Measurements from ENCODE around the gene ZZZ3. TPM values are rescaled to one million over a fixed set of nuclear protein-coding genes. Genes with fewer than 3 reads are reported as not detected.

The ZZZ3 gene
- total and polyA plus RNA-seq, 5 experiments from 2014 or later, result 35.6 to 73.5 (median 45.1) TPM

DNA sequence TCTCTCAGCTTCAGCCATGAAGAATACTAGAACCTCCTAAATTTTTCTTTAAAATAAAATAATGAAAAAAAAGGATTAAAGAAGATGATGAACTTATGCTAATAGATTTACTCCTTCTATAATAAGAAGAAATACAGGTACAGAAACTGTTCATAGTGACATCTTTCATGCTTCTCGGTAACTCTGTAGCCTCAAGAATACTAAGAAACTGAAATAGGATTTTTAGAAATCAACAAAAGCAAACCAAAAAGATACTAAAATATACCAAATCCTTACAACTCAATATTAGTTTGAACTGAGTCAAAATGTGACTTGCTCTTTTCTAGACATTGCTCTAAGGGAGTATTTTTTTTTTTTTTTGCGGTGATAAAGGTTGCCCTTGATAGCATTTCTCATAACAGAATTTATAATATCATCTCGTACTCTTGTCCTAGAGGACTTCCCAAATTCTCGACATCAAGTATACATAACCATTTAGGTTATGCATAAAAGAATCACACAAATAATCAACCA lies 42.8 kb downstream of the ZZZ3 start:
- Mint-ChIP-seq H3K36me3 (peaks cover 7 to 57% (median 14%) of the 10 kb centered on the region in 3 donors), H3K9me3 (no peaks in the 10 kb centered on the region), H3K4me1 (peaks cover 3 to 24% (median 13%) of the 10 kb centered on the region in 4 donors), H3K27me3 (no peaks in the 10 kb centered on the region), H3K4me3 (no peak overlapping the region), H3K27ac (peak overlapping the region in 1 of 10 donors; percentile 44)
- DNase-seq, result no peak
- no peak for ATAC-seq
- POLR2A ChIA-PET, result interaction anchor here (0.7 kb wide), 1 partner anchor 43 kb away, joined by 3 read pairs; the partner anchor contains the start of gene ZZZ3

DNA sequence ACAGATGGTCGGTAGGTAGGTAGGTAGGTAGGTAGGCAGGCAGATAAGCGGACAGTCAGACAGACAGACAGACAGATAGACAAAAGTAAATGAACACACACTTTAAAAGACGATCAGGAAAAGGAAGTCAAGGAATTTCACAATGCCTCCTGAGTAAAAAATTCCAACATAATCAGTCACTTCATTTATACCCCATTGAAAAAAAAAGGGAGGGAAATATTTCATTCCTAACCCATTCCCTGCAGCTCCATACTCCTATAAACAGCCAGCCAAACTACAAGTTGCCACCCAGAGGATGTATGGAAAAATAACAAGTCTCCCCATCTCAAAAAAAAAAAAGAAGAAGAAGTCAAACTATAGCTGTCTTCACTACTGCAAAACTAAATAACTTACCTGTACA lies 43.4 kb downstream of the ZZZ3 start:
- ATAC-seq (no peak), DNase-seq (no peak)
- POLR2A ChIA-PET, result interaction anchor here (0.7 kb wide), 1 partner anchor 44 kb away, joined by 3 read pairs; the partner anchor contains the start of gene ZZZ3
- H3K4me1 Mint-ChIP-seq, result peaks cover 3 to 24% (median 13%) of the 10 kb centered on the region in 4 donors
- no peak overlapping the region for H3K4me3 Mint-ChIP-seq
- H3K27ac Mint-ChIP-seq, result peak overlapping the region in 2 of 10 donors; percentile 16 to 44
- no peaks in the 10 kb centered on the region for H3K9me3 Mint-ChIP-seq
- H3K27me3 Mint-ChIP-seq, result no peaks in the 10 kb centered on the region
- H3K36me3 Mint-ChIP-seq, result peaks cover 7 to 57% (median 16%) of the 10 kb centered on the region in 3 donors

DNA sequence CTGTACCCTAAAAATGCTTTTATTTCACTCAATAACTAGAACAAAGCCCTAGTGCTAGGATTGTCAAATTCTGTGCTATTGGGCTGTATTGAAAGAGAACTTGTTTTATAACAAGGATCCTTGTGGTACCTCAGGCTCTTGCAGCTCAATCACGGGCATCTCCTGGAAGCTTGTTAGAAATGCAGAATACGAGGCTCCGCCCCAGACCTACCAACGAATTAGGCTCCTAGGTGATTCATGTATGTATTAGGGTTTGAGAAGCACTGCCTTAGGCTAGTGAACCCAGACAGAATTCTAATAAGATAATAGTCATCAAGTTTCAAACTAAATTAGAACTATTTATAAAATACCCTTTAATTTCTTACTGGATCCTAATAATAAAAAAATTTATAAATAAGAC lies 45.6 kb downstream of the ZZZ3 start:
- no peak overlapping the region for H3K4me3 Mint-ChIP-seq
- peak overlapping the region in 2 of 10 donors; percentile 12 to 13 for H3K27ac Mint-ChIP-seq
- H3K9me3 Mint-ChIP-seq, result no peaks in the 10 kb centered on the region
- ATAC-seq (no peak), DNase-seq (no peak)
- peaks cover 11 to 68% (median 27%) of the 10 kb centered on the region in 3 donors for H3K36me3 Mint-ChIP-seq
- no peaks in the 10 kb centered on the region for H3K27me3 Mint-ChIP-seq
- POLR2A ChIA-PET, result no interaction called here
- H3K4me1 Mint-ChIP-seq, result peaks cover 7 to 27% (median 11%) of the 10 kb centered on the region in 4 donors

Other genes with a start within 250 kb of the ZZZ3 start
- 100 to 1,000 TPM; 103 to 104 TPM for gene USP33, start 77.2 kb upstream of the ZZZ3 start, total RNA-seq
- gene USP33, start 77.2 kb upstream of the ZZZ3 start, polyA plus RNA-seq, result 10 to 100 TPM; 35.3 to 37.6 (median 35.8) TPM
- 10 to 100 TPM; 21.4 to 22.2 TPM for gene MIGA1, start 97.0 kb upstream of the ZZZ3 start, total RNA-seq
- 10 to 100 TPM in 1 of 3 donors, 1 to 10 TPM in 2; 7.1 to 11.8 (median 8.8) TPM for gene MIGA1, start 97.0 kb upstream of the ZZZ3 start, polyA plus RNA-seq
- gene NEXN, start 206.0 kb upstream of the ZZZ3 start, total RNA-seq, result under 1 TPM; 0.26 to 0.33 TPM
- 1 to 10 TPM in 1 of 3 donors, under 1 TPM in 2; 0.36 to 1.7 (median 0.74) TPM for gene NEXN, start 206.0 kb upstream of the ZZZ3 start, polyA plus RNA-seq

Data from naive thymus-derived CD8-positive, alpha-beta T cell (primary cell).